SIG-M5 (cell line): ENCODE results near the gene MAN1A2.
"Not testable (repeated sequence)": the region's sequence is repeated elsewhere in the genome, so short reads cannot be mapped to it uniquely, and the experiment has no call there.

Experiments used
- DNase-seq: peaks from one replicate; lab custom pipeline; 2025; lab: John Stamatoyannopoulos, UW

Gene MAN1A2

DNA sequence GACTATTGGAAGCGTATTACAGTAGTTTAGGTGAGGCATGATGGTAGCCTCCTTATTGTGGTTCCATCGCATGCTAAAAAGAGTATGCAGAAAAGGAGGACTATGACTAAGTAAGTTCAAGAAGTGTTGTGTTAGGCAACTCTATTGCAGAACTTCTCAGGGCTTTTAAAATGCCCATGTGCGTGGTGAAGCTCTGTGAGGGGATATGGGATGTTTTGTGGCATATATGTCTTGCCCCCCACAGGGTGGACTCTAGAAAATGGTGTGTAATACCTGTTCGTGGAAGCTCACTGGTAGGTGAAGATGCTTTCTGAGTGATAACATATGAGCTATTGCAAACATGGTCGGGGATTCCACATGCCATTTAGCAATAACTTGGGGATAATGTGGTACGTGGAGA lies 31.7 kb downstream of the MAN1A2 start:
- DNase-seq, result no peak

DNA sequence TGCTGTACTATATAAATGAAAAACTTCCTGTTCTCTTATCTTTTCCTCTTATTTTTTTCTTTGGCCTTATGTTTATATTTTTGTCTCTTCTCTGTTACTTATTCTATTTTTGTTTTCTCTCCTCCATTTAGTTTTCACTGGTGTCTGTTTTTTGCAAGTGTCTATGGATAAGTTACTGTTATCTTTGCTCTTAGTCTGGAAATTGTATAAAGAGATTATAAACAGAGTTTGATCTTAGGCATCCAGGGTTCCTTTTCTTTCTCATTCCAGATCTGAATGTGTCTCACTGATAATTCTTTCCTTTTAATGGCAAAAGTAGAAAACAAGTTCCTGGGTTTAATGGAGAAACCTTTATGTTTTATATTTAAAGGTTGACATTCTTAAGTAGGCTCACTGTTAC lies 34.5 kb downstream of the MAN1A2 start:
- DNase-seq, result no peak

DNA sequence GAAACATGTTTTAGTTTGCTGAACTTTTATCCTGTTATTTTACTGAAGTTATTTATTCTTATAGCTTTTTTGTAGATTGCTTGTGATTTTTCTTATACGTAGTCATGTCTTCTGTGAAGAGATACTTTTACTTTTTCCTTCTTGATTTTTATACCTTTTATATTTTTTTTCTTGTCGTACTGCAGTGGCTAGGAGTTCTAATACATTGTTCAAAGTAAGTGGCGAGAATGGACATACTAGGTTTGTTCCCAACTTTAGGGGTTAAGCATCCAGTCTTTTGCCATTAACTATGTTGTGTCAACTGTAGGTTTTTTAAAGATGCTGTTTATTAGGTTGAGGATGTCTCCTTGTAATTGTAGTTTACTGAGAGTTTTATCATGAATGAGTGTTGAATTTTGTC lies 36.3 kb downstream of the MAN1A2 start:
- no peak for DNase-seq

DNA sequence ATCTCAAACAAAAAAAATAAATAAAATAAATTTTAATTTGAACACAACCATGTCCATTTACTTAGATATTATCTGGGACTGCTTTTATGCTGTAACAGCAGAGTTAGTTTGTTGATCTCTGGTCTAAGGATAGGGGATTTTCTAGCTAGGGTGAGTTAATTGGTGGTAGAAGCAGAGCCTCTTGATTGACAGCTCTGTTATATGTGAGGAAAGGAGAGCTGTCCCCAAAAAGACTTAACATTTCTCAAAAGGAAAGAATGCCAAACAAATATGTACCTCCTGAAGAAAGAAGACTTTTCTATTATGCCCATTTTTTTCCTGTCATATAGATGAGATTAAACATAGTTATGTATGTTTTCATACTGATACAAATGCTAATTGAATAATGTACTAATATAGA lies 37.8 kb downstream of the MAN1A2 start:
- no peak for DNase-seq

DNA sequence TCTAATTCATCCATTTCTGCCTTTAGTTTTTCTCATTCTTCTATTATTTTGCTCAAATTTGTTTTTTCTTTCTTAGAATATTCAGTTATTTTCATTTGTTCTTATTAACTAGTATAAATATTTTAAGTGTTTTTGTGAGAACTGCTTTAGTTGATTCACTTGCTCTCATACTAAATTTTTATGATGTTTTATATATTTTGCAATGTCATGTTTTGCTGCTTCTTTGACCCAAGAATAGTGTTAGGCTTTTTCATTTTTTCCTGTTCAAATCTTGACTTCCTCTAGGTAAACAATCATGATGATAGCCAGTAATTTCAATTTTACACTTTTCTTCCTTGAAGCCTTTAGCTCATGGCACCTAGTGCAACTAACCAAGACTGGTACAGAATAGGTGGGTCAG lies 45.2 kb downstream of the MAN1A2 start:
- DNase-seq, result no peak

DNA sequence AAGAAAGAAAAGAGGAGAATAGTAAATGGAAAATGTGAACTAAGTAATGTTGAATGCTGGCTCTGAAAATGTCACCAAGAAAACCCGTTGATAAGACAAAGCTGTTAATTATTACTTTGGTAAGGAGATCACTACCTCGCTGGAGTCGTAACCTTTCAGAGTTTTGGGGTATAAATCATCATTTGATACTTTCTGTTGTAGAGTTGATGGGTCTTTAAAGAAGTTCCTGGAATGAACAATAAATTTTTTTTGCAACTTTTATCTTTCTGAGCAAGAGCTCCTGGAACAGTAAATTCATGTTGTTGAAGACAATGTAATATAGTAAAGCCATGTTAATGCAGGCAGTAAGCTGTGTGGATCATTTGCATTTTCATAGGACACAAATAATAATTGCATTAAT lies 46.2 kb downstream of the MAN1A2 start:
- no peak for DNase-seq

DNA sequence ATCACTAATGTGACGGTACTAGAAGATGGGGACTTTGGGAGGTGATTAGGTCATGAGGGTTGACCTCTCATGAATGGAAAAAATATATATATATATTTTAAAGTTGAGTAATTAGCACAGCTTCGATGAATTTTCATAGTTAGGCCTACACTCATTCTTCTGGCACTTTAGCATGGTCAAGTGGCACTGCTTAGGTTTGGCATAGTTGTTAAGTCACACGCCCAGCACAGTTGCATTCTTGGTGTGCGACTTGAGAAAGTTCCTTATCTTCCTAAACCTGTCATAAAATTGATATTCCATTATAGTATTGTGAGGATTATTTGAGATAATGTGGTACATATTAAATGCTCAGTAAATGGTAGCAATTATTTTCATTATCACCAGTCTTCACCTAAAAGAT lies 47.7 kb downstream of the MAN1A2 start:
- DNase-seq, result no peak

DNA sequence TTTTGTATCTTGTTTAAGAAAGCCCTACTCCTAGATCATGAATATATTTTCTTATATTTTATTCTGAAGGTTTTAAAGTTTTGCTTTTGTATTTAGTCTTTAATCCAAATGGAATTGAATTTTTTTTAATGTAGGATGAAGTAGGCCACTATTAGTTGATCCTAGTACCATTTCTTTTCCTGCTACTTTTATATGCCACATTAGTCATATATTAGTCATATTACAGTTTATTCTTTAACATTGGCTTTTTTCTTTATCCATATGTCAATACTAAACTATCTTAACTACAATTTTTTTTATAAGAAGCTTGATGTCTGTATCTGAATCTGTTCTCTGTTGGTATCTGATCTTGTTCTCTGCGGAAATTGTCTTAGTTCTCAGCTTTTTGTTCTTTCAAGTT lies 48.8 kb downstream of the MAN1A2 start:
- no peak for DNase-seq

DNA sequence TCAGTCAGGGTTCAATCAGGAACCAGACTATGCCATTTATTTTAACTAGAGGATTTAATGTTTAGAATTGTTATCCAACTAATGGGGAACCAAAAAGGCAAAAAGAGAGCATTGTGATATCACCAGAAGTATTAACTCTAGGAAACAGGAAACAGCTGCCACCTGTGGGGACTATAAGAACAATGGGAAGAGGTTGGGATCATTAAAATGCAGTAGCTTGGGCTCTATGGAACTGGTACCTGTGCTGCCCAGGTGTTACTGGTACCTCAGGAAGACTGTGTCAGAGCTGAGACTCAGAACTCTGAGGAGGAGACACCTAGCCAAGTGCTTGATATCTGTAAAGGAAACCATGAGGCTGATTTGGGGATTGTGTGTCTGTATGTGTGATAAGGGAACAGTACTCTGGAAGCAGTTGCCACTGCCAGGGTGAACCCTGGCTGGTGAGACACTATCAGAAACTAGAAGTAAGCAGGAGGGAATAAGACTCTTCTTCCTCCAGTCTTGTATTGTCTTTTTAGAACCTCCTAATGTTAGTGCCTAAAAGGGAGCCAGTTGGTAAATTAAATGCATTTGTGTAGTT lies 49.4 kb downstream of the MAN1A2 start:
- DNase-seq, result no peak

DNA sequence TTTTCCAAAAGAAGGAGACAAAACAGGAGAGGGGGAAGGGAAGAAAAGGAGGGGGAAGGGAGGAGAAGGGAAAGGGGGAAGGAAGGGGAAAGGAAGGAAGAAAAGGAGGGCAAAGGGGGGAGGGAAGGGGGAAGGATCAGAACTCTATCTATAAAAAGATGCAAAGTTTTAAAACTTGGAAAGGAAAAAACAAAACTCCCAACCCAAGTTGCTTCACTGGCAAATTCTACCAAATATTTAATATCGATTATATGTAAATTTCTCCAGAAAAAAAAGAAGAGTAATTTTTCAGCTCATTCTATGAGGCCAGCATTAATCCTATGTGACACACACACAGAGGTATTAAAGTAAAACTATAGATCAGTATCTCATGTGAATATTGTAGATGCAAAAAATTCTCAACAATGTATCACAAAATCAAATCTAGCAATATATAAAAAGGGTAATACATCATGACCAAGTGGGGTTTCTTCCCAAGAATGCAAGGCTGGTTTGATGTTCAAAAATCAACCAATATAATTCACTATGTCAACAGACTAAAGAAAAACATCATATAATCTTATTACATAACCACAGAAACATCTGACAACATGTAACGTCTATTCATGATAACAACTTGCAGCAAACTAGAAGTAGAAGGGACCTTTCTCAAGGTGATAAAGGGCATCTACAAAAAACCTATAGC lies 57.9 kb downstream of the MAN1A2 start:
- DNase-seq, result no peak

DNA sequence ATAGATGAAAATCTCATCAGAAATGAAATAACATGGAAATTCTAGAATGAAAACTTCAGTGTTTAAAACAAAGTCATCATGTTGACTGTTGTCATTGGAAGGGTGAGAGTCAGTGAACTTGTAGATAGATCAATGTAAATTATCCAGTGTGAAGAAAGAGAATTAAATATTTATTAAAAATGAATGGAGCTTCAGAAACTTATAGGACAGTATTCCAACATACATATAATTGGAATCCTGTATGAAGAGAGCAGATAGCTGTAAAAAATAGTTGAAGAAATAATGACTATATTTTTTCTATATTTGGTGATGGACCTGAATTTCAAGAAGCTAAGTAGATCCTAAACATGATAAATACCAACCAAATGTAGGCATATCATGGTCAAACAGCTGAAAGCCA lies 60.0 kb downstream of the MAN1A2 start:
- no peak for DNase-seq

DNA sequence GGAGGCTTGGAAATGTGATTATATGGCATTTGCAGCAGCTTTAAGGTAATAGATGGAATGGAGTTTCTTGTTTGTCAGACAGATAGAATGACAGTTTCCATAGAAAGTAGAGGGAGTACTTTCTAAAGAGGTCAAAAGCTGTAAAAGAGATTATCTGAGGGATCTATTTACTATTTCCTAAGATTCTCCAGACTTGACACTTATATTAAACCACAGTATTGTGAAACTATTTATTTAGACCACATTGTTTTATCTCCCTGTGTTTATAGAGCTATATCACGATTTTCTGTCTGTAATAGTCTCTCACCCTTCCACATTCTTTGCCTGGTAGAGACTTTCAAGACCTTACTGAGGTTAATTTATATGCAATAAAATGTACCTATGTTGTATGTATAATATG lies 66.7 kb downstream of the MAN1A2 start:
- DNase-seq, result no peak

DNA sequence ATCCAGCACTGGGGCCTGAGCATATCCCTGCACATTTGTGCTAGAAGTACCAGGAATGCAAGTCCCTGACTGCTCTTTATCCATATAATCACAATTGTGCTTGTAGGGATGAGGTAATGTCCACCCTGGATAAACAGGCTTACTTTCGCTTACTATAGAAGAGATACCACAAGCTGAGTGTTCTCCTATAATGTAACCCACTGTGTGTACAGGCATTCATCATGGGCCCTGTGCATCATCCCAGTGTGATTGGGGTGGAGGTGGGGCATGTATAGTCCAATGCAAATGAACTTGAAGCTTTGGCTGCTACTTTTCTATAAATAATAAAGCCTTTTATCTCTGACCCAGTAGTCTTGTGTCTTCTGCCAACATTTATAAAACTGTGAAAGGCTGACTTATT lies 69.3 kb downstream of the MAN1A2 start:
- no peak for DNase-seq

DNA sequence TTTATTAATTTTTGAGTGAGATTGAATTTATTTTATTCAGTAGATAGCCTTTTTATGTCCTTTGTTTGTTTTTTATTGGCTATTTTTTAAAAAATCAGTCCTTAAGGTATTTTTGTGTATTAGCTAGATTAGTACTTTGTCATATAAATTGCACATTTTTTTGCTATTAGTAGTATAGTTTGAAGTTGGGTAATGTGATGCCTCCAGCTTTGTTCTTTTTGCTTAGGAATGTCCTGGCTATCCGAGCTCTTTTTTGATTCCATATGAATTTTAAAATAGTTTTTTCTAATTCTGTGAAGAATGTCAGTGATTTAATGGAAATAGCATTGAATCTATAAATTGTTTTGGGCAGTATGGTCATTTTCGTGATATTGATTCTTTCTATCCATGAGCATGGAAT lies 80.4 kb downstream of the MAN1A2 start:
- no peak for DNase-seq

DNA sequence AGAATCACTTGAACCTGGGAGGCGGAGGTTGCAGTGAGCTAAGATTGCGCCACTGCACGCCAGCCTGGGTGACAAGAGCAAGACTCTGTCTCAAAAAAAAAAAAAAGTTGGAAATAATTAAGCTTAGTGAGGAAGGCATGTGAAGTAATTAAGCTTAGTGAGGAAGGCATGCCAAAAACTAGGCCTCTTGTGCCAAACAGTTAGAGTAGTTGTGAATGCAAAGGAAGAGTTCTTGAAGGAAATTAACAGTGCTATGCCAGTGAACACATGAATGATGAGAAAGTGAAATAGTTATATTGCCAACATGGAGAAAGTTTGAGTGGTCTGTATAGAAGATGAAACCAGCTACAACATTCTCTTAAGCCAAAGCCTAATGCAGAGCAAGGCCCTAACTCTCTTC lies 85.0 kb downstream of the MAN1A2 start:
- DNase-seq, result no peak

DNA sequence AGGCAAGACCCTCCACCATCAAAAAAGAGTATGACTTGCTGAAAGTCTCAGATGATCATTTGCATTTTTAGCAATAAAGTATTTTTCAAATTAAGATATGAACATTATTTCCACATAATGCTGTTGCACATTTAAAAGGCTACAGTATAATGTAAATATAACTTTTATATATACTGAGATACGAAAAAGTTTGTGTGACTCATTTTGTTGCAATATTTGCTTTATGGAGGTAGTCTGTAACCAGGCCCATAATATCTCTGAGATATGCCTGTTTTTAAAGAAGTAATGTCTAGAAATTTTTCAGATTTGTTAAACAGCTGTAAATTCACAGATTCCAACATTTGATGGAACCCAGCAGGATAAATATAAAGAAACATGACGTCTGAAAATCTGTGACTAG lies 86.7 kb downstream of the MAN1A2 start:
- DNase-seq, result no peak

DNA sequence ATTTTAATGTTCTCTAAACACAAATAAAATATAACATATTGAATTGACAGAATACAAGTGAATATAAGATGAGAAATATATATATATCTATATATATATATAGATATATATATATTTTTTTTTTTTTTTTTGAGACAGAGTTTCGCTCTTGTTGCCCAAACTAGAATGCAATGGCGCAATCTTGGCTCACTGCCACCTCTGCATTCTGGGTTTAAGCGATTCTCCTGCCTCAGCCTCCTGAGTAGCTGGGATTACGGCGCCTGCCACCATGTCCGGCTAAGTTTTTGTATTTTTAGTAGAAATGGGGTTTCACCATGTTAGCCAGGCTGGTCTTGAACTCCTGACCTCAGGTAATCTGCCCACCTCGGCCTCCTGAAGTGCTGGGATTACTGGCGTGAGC lies 91.2 kb downstream of the MAN1A2 start:
- not testable (repeated sequence) for DNase-seq

DNA sequence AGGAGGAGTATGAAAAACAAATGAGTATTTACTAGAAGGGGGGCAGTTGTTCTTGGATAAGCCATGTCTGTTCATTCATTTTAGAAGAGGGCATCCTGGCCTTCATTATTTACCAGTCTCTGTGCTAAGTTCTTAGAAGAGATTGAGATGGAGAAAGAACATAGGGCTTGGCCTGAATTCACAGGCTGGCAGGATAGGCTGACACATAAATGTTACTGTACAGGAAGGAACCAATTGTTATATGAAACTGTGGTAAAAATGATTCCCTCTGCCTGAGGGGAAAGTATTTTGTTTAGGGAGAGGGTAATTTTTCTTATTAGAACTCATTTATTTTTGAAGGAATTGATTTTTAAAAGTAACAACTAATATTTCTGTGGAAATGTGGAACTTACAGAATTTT lies 99.5 kb downstream of the MAN1A2 start:
- DNase-seq, result no peak

DNA sequence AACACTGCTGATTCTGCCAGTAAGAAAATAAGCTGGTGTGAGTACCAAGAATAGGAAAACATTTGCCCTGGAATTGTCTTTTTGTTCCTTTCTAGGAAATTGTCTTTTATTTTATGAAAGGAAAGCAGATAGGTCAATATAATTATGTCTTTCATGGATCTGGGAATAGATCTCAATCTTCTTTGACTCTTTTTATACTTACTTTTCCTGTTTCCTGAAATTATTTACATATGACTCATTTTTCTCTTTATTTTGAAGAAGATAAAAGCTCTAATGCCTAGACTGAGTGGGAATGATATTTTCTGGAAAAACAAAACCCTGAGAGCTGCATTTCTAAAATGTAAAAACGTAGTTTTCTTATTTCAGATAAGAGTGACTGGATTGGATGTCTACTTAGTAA lies 100.1 kb downstream of the MAN1A2 start:
- no peak for DNase-seq

DNA sequence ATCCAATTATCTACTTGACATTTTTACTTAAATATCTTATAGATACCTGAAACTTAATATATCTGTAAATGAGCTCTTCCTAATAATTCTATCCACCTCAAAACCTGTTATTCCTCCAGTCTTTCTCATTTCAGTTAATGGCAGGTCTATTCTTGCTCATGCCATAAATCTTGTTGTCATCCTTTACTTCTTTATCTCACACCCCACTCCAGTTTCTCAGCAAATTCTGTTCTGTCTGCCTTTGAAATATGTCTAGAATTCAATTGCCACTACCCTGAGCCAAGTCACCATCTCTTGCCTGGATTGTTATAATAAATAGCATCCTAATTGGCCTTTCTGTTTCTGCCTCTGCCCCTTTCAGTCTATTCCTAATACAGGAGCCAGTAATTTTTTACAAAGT lies 105.8 kb downstream of the MAN1A2 start:
- DNase-seq, result no peak

DNA sequence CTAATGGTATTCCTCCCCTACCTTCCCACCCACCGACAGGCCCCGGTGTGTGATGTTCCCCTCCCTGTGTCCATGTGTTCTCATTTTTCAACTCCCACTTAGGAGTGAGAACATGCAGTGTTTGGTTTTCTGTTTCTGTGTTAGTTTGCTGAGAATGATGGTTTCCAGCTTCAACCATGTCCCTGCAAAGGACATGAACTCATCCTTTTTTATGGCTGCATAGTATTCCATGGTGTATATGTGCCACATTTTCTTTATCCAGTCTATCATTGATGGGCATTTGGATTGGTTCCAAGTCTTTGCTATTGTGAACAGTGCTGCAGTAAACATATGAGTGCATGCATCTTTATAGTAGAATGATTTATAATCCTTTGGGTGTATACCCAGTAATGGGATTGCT lies 108.2 kb downstream of the MAN1A2 start:
- DNase-seq, result not testable (repeated sequence)

DNA sequence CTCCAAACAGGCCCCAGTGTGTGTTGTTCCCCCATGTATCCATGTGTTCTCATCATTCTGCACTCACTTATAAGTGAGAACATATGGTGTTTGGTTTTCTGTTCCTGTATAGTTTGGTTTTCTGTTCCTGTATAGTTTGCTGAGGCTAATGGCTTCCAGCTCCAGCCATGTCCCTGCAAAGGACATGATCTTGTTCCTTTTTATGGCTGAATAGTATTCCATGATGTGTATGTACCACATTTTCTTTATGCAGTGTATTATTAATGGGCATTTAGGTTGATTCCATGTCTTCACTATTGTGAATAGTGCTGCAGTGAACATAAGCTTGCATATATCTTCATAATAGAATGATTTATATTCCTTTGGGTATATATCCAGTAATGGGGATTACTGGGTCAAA lies 111.8 kb downstream of the MAN1A2 start:
- no peak for DNase-seq

DNA sequence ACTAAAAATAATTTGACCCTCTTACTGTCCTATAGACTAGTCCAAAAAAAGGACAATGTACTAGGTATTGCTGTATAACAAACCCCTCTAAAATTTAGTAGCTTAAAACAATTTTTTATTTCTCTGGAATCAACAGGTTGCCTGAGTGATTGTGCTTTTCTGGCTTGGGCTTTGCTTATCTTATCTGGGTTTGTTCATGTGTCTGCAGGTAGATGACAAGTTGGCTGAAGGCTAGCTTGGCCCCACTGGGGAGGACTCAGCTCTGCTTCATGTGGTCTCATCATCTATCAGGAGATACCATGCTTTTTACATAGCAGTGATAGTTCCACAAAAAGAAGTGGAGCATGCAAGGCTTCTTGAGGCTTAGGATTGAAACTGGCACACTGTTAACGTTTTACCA lies 114.2 kb downstream of the MAN1A2 start:
- DNase-seq, result no peak

DNA sequence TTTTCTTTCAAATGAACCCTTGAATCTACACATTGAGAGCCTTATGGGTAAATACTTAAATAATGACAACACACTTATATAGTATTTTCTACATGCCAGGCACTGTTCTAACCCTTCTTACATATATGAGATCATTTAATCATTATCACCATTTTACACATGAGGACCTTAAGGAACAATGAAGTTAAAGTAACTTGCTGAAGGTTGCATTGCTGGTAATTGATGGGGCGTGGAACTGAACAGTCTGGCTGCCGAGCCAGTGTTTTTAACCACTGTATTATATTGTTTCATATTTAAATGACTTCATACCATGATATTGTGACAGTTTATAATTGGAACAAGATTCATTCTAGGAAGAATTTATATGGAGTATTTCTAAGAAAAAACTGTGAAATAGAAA lies 126.7 kb downstream of the MAN1A2 start:
- no peak for DNase-seq
